CD14-positive monocyte (primary cell): ENCODE results near the gene ERC1. TPM values are rescaled to one million over a fixed set of nuclear protein-coding genes. Genes with fewer than 3 reads are reported as not detected.
"Not testable (repeated sequence)": the region's sequence is repeated elsewhere in the genome, so short reads cannot be mapped to it uniquely, and the experiment has no call there.

Experiments used
- DNase-seq, 3 donors: peaks; one replicate each; pipeline ENCODE4 v3.0.0-alpha.2; 2011 to 2022
- H2AFZ ChIP-seq: 2 replicates; pipeline ENCODE4 v1.6.0; 2012; ENCODE audit warnings: mild to moderate bottlenecking, low read depth, low read length, inconsistent platforms; ENCODE audit not compliant: insufficient read depth, poor library complexity, severe bottlenecking
- H3K27ac ChIP-seq, 2 donors: 1 replicate in 1 of 2; 2 replicates in 1 of 2; pipeline ENCODE4 v1.5.1; 2012 to 2013; ENCODE audit warnings: low read length in 2 of 2, control low read depth in 1 of 2, inconsistent platforms in 1 of 2, low read depth in 1 of 2, mild to moderate bottlenecking in 1 of 2
- H3K27me3 ChIP-seq, 2 donors: one replicate each; pipeline versions ENCODE4 v1.6.0 to v1.6.1; 2011 to 2013; ENCODE audit warnings: low read length in 2 of 2; ENCODE audit not compliant: control insufficient read depth in 2 of 2, insufficient read depth in 2 of 2
- H3K36me3 ChIP-seq, 2 donors: replicated peaks in 1 of 2; 1 replicate in 1 of 2; 2 replicates in 1 of 2; pipeline versions ENCODE4 v1.5.1 to v1.6.1; 2012 to 2013; ENCODE audit warnings: low read length in 2 of 2, control low read depth in 1 of 2, inconsistent platforms in 1 of 2, mild to moderate bottlenecking in 1 of 2; ENCODE audit not compliant: insufficient read depth in 2 of 2, control insufficient read depth in 1 of 2
- H3K4me1 ChIP-seq, 2 donors: 1 replicate in 1 of 2; 2 replicates in 1 of 2; pipeline versions ENCODE4 v1.5.1 to v1.6.1; 2012 to 2013; ENCODE audit warnings: low read length in 2 of 2, control low read depth in 1 of 2, inconsistent platforms in 1 of 2, mild to moderate bottlenecking in 1 of 2, moderate library complexity in 1 of 2; ENCODE audit not compliant: insufficient read depth in 2 of 2, control insufficient read depth in 1 of 2
- H3K4me2 ChIP-seq: replicated peaks from 2 replicates; pipeline ENCODE3; 2012; ENCODE audit warnings: low read length, moderate library complexity, mild to moderate bottlenecking; ENCODE audit not compliant: poor library complexity, severe bottlenecking; ENCODE audit errors: extremely low read depth
- H3K4me3 ChIP-seq, 3 experiments: fragments of 200-600 bp in 1 of 3; sonication (generic) in 1 of 3; replicated peaks in 1 of 3; 1 replicate in 2 of 3; 2 replicates in 1 of 3; pipeline ENCODE4 v1.5.1; 2011 to 2013; ENCODE audit warnings: low read length in 3 of 3, mild to moderate bottlenecking in 3 of 3, control low read depth in 2 of 3, low read depth in 2 of 3, inconsistent platforms in 1 of 3, moderate library complexity in 1 of 3
- H3K79me2 ChIP-seq: 2 replicates; pipeline ENCODE4 v1.6.0; 2012; ENCODE audit warnings: mild to moderate bottlenecking, control low read depth, inconsistent platforms, low read length, moderate library complexity; ENCODE audit not compliant: insufficient read depth
- H3K9ac ChIP-seq: 2 replicates; pipeline ENCODE4 v1.6.0; 2017; ENCODE audit warnings: low read length, mild to moderate bottlenecking; ENCODE audit not compliant: insufficient read depth, poor library complexity, severe bottlenecking
- H3K9me3 ChIP-seq, 2 donors: replicated peaks in 1 of 2; 1 replicate in 1 of 2; 2 replicates in 1 of 2; pipeline versions ENCODE4 v1.5.1 to v1.6.1; 2012 to 2013; ENCODE audit warnings: low read length in 2 of 2, control low read depth in 1 of 2; ENCODE audit not compliant: control insufficient read depth in 1 of 2, insufficient read depth in 1 of 2
- H4K20me1 ChIP-seq: 2 replicates; pipeline ENCODE4 v1.6.0; 2012; ENCODE audit warnings: mild to moderate bottlenecking, low read length, control low read depth, moderate library complexity; ENCODE audit not compliant: insufficient read depth
- H3K27ac Mint-ChIP-seq, 7 donors: one replicate each; pipeline ENCODE4 v1.8.0; 2020; ENCODE audit warnings: mild to moderate bottlenecking in 7 of 7, mixed read lengths in 7 of 7, moderate library complexity in 6 of 7, inconsistent platforms in 2 of 7
- H3K27me3 Mint-ChIP-seq, 3 donors: one replicate each; pipeline ENCODE4 v1.8.0; 2021 to 2022; ENCODE audit warnings: low read depth in 3 of 3, mild to moderate bottlenecking in 3 of 3, mixed read lengths in 3 of 3, moderate library complexity in 3 of 3, inconsistent platforms in 1 of 3
- H3K36me3 Mint-ChIP-seq, 2 donors: one replicate each; pipeline ENCODE4 v1.8.0; 2020; ENCODE audit warnings: mixed read lengths in 2 of 2, inconsistent platforms in 1 of 2, mild to moderate bottlenecking in 1 of 2
- H3K4me1 Mint-ChIP-seq: one replicate; pipeline ENCODE4 v1.8.0; 2020; ENCODE audit warnings: mild to moderate bottlenecking, mixed read lengths
- H3K4me3 Mint-ChIP-seq, 2 donors: one replicate each; pipeline ENCODE4 v1.8.0; 2020; ENCODE audit warnings: mild to moderate bottlenecking in 2 of 2, mixed read lengths in 2 of 2, moderate library complexity in 1 of 2
- H3K9me3 Mint-ChIP-seq, 7 donors: one replicate each; pipeline ENCODE4 v1.8.0; 2020 to 2022; ENCODE audit warnings: mixed read lengths in 7 of 7, mild to moderate bottlenecking in 6 of 7, moderate library complexity in 6 of 7, inconsistent platforms in 2 of 7
- WGBS: methylation state at CpG from one replicate; pipeline ENCODE4 v1.1.5; 2013; ENCODE audit warnings: missing lambda C conversion rate; ENCODE audit not compliant: insufficient coverage; 5-methylcytosine and 5-hydroxymethylcytosine counted together
- intact Hi-C, 2 donors: fragments of 100-400 bp; cut with micrococcal nuclease; formaldehyde crosslinking; loops; one replicate each; pipeline versions ENCODE4 v1.15.0 to v1.15.1; 2023
- polyA plus RNA-seq, 3 donors: library from polyadenylated mRNA; depleted of rRNA in 1 of 3; unstranded in 2 of 3; stranded (reverse) in 1 of 3; fragments of 300-500 nt in 2 of 3; fragments of >200 nt in 1 of 3; fragmentation: Illumina TruSeq in 2 of 3; gene quantifications; 1 replicate in 2 of 3; 2 replicates in 1 of 3; pipeline ENCODE4 v1.2.3, GENCODE V29; 2012 to 2021
- TF ChIP-seq, protein P1 (sequence below): fragments of 200-600 bp; IDR thresholded peaks from one replicate; pipeline ENCODE4 v1.8.0; 2022; ENCODE audit warnings: antibody characterized with exemption, mild to moderate bottlenecking

Gene ERC1
- polyA plus RNA-seq, 3 donors, result 4.0 to 14.3 (median 5.1) TPM

DNA sequence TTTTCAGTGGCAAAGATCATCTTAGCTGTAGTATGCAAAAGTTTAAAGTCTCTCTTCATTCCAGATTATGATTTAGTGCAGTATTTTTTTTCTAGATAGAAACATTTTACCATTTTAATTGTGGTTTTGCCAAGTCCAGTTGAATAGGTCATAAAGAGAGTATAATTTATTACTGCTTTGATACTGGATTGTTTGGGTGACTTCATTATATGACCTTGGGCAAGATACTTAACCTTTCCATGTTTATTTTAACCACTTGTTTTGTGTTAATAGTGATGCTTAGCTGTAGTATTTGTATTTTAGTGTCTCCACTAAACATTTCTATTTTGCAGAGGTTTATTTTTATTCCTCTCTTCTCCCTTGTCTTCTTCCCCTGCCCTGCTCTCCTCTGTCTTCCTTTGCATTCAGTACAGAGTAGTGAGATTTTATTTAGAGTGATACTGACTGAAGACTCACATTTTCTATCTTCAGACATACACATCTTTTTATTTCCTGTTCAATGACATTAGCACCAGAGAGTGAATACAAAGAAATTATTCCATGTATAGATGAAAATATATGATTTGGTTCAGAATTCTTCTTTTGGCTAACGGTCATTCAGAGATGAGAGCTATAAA is 215.2 kb downstream of the ERC1 start:
- intact Hi-C loops, result no loop called here
- Histone ChIP-seq H3K4me2 (no peak overlapping the region), H3K4me3 (no peak overlapping the region), H3K36me3 (no peaks in the 10 kb centered on the region), H3K27ac (no peak overlapping the region), H4K20me1 (no peaks in the 10 kb centered on the region), H3K9me3 (no peaks in the 10 kb centered on the region), H3K27me3 (no peaks in the 10 kb centered on the region), H3K79me2 (no peaks in the 10 kb centered on the region), H3K9ac (no peak overlapping the region), H3K4me1 (peaks cover 0 to 8% of the 10 kb centered on the region in 2 donors), H2AFZ (no peak overlapping the region)
- Mint-ChIP-seq H3K27ac (no peak overlapping the region), H3K27me3 (no peaks in the 10 kb centered on the region), H3K9me3 (no peaks in the 10 kb centered on the region), H3K4me3 (no peak overlapping the region), H3K36me3 (peaks cover 9 to 17% of the 10 kb centered on the region in 2 donors), H3K4me1 (peaks cover 2% of the 10 kb centered on the region)
- WGBS, result no CpG with 5 or more reads among the region's 1 CpG
- no peak for DNase-seq
- TF ChIP-seq, protein P1, sequence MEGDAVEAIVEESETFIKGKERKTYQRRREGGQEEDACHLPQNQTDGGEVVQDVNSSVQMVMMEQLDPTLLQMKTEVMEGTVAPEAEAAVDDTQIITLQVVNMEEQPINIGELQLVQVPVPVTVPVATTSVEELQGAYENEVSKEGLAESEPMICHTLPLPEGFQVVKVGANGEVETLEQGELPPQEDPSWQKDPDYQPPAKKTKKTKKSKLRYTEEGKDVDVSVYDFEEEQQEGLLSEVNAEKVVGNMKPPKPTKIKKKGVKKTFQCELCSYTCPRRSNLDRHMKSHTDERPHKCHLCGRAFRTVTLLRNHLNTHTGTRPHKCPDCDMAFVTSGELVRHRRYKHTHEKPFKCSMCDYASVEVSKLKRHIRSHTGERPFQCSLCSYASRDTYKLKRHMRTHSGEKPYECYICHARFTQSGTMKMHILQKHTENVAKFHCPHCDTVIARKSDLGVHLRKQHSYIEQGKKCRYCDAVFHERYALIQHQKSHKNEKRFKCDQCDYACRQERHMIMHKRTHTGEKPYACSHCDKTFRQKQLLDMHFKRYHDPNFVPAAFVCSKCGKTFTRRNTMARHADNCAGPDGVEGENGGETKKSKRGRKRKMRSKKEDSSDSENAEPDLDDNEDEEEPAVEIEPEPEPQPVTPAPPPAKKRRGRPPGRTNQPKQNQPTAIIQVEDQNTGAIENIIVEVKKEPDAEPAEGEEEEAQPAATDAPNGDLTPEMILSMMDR, result no peak

DNA sequence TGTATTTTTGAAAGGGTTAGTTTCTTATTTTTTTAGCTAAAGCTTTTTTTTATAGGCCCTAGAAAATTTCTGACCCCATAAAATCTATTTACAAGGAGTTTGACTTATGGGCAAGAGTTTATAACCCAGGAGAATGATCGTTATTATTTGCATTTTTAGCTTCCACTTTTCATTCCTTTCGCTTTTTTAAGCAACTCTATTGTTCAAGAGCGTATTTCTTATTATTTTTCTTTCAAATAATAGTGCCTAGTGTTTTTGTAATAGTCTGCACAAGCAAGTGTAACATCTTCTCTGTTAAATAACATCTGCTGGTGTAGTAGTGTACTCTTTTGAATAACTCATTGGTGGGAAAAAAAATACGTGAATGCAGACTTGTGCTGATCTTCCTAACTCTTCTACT is 216.3 kb downstream of the ERC1 start:
- H3K4me3 Mint-ChIP-seq, result no peak overlapping the region
- Histone ChIP-seq H3K27ac (no peak overlapping the region), H3K9me3 (no peaks in the 10 kb centered on the region), H3K27me3 (no peaks in the 10 kb centered on the region), H3K4me3 (no peak overlapping the region), H2AFZ (no peak overlapping the region), H3K79me2 (no peaks in the 10 kb centered on the region), H3K36me3 (no peaks in the 10 kb centered on the region), H4K20me1 (no peaks in the 10 kb centered on the region), H3K4me1 (peaks cover 0 to 8% of the 10 kb centered on the region in 2 donors), H3K4me2 (no peak overlapping the region), H3K9ac (no peak overlapping the region)
- DNase-seq, result no peak
- no peaks in the 10 kb centered on the region for H3K4me1 Mint-ChIP-seq
- no peaks in the 10 kb centered on the region for H3K9me3 Mint-ChIP-seq
- H3K36me3 Mint-ChIP-seq, result peaks cover 13 to 20% of the 10 kb centered on the region in 2 donors
- H3K27ac Mint-ChIP-seq, result no peak overlapping the region
- H3K27me3 Mint-ChIP-seq, result no peaks in the 10 kb centered on the region
- TF ChIP-seq, protein P1, result no peak
- WGBS, result no CpG with 5 or more reads among the region's 4 CpGs
- intact Hi-C loops, result no loop called here

DNA sequence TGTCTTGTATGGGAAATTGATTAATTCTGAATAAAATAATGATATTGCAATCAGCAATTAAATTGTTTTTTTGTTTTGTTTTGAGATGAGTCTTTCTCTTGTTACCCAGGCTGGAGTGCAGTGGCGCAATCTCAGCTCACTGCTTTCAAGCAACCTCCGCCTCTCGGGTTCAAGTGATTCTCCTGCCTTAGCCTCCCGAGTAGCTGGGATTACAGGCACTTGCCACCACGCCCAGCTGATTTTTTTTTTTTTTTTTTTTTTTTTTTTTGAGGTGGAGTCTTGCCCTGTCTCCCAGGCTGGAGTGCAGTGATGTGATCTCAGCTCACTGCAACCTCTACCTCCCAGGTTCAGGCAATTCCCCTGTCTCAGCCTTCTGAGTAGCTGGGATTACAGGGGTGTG is 217.7 kb downstream of the ERC1 start:
- H3K27ac Mint-ChIP-seq, intact Hi-C loops, H3K27ac ChIP-seq, H3K36me3 ChIP-seq, H3K4me3 Mint-ChIP-seq, H3K27me3 ChIP-seq, H3K9me3 ChIP-seq, H2AFZ ChIP-seq, H3K4me1 Mint-ChIP-seq, H3K9me3 Mint-ChIP-seq, H3K9ac ChIP-seq, H3K4me3 ChIP-seq, H3K4me2 ChIP-seq, H4K20me1 ChIP-seq, H3K79me2 ChIP-seq, H3K4me1 ChIP-seq, DNase-seq, H3K27me3 Mint-ChIP-seq: not testable (repeated sequence)
- H3K36me3 Mint-ChIP-seq, result peaks cover 10 to 19% of the 10 kb centered on the region in 2 donors
- WGBS, result 100% methylated on average over 1 of the region's 5 CpGs
